Activated T-helper 9 cell treated with anti-CD3 and anti-CD28 coated beads, Interleukin-2, amount 50 U/mL, for 16 hours (primary cell): ENCODE data around the gene SH3RF2.
"Not testable (repeated sequence)": the region's sequence is repeated elsewhere in the genome, so short reads cannot be mapped to it uniquely, and the experiment has no call there.

Source experiments
- DNase-seq: peaks from one replicate; pipeline ENCODE4 v3.0.0-alpha.2; 2020; ENCODE audit warnings: low read depth

Gene SH3RF2

DNA sequence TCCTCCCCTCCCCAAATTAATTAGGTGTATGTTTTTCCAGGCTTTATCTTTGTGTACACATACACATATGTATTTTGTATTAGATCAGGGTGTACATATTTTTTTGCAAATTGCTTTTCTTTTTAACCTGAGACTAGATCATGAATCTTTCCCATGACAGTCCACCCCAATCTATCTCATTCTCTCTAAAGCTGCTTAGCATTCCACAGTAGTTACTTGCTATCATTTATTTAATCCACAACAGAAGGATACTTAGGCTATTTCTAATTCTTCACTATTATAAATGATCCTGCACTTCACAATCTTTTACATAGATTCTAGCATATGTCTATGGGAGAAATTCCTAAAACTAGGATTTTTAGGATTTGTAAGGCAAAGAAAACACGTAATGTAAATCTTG lies 43.9 kb downstream of the SH3RF2 start:
- DNase-seq = no peak

DNA sequence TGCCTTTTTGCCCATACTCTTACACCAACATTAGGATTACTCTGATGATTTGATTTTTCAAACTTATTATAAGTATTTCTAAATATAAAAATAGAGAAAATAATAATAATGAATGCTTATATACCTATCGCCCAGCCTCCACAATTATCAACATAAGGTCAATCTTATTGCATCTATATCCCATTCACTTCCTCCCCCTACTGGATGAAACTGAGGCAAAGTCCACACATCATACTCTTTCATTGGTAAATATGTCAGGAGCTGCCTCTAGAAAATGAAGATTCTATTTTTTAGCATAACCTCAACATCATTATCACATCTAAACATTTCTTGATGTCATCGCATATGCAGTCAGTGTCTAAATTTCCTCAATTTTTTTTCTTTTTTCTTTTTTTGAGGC lies 44.3 kb downstream of the SH3RF2 start:
- no peak for DNase-seq

- no peak for DNase-seq
Observed at GRCh38 chr5:145981589-145982571, 45.5 kb downstream of the SH3RF2 start.

GRCh38 chr5:145982572-145983318 lies 46.4 kb downstream of the SH3RF2 start:
- DNase-seq = no peak

DNA sequence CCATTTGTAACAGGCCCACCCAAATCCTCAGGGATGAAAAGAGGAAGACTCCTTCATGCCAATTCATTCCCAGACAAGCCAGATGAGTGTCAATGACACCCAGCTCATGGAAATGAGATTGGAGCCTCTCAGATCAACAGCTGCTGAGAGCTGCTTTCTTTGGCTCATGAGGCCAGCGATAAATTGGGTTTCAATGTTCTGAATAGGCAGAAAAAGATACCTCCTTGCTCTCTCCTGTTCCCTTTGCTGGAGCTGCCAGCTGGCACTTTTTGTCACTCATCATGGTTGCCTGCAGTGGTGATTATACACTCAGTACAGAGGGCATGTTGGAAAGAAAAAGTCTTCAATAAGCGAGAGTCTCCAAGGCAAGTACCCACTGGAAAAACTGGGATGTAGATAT lies 47.1 kb downstream of the SH3RF2 start:
- DNase-seq = no peak

GRCh38 chr5:145984072-145984471 lies 47.7 kb downstream of the SH3RF2 start:
- DNase-seq = no peak

- no peak for DNase-seq
Observed at GRCh38 chr5:145987856-145988255, 51.5 kb downstream of the SH3RF2 start.

GRCh38 chr5:145988993-145989392 lies 52.6 kb downstream of the SH3RF2 start:
- DNase-seq = no peak

- DNase-seq = no peak
Observed at GRCh38 chr5:145989428-145989827, 53.0 kb downstream of the SH3RF2 start.

DNA sequence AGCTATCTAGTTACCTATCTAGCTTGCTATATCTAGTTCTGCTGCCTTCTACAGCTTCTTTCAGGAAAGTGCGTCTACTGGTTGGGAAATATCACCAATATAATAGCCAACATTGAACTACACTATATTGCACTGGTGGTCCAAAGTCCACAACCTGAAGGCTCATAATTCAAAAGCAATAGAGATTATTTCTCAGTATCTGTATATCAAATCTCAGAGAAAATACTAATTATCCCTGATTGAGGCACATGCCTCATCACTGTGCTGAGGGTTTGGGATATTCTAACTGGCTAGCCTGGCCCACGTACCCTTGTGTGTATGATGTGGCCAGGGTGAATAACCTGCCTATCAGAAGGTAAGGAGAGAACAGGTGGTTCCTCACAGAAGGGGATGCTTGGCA lies 53.8 kb downstream of the SH3RF2 start:
- DNase-seq = no peak

- no peak for DNase-seq
Observed at GRCh38 chr5:145991044-145991575, 54.7 kb downstream of the SH3RF2 start.

DNA sequence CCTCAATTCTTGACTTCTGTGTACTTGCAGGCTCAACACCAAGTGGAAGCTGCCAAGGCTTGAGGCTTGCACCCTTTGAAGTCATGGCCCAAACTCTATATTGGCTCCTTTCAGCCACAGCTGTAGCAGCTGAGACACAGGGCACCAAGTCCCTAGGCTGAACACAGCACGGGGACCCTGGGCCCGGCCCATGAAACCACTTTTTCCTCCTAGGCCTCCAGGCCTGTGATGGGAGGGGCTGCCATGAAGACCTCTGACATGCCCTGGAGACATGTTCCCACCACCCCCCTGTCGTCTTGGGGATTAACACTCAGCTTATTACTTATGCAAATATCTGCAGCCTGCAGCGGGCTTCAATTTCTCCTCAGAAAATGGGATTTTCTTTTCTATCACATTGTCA lies 57.2 kb downstream of the SH3RF2 start:
- not testable (repeated sequence) for DNase-seq

DNA sequence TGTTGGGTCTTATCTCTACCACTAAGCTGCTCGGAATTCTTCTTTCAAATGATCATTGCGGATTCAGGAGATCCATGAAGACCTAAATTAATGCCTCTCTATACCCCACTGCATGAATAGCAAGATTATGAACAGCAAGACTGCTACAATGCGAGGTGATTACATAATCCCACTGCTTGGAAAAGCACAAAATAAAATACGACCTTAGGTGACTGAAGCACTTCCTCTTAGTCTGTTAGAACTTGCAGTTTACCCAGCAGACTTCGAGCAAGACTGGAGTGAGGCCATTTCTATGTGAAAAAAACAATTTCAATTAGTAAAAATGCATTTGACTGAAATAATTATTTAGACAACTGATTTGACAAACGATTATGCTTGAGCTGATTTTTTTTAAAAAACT lies 59.8 kb downstream of the SH3RF2 start:
- DNase-seq = no peak

- no peak for DNase-seq
Observed at GRCh38 chr5:145999208-145999607, 62.8 kb downstream of the SH3RF2 start.

DNA sequence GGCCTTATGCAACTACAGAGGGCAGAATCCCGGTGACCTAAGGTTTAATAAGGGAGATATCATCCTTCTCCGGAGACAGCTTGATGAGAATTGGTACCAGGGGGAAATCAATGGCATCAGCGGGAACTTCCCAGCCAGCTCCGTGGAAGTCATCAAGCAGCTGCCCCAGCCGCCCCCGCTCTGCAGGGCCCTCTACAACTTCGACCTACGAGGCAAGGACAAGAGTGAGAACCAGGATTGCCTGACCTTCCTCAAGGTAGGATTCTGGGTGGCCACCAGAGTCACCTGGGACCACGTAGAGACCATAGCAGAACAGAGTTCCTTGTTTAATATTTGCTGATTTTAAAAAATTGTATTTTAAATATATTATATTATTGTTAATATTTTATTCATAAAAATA lies 63.7 kb downstream of the SH3RF2 start:
- no peak for DNase-seq

DNA sequence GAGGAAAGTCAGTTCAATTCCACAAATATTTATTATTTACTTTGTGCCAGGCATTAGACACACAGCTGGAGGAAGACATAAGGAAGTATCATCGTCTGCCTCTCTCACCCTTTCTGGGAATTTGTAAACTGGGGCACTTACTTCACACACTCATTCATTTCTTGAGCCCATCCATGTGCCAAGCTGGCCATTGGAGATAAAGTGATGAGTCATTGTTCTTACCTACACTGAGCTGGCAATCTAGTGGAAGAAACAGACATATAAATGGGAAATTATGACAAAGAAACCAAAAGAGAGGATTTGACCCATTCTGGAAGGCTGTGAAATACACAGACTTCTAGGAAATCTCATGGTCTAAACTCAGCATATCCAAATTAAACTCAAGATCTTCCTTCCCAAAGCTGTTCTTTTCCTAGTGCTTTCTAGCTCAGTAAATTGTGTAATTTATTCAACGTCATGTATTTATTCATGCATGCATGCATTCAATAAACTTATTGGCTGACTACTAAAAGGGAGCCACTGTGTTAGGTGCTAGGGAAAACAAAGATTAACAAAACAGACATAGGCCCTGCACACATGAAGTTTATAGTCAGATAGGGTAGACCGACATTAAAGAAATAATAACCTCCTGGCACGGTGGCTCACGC lies 65.3 kb downstream of the SH3RF2 start:
- no peak for DNase-seq

DNA sequence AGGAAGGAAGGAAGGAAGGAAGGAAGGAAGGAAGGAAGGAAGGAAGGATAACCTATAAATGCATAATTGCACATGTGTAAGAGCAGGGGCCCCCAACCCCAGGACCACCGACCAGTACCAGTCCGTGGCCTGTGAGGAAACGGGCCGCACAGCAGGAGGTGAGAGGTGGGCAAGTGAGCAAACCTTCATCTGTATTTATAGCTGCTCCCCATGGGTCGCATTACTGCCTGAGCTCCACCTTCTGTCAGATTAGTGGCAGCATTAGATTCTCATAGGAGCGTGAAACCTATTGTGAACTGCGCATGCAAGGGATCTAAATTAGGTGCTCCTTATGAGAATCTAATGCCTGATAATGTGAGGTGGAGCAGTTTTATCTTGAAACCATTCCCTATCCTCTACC lies 66.1 kb downstream of the SH3RF2 start:
- no peak for DNase-seq

DNA sequence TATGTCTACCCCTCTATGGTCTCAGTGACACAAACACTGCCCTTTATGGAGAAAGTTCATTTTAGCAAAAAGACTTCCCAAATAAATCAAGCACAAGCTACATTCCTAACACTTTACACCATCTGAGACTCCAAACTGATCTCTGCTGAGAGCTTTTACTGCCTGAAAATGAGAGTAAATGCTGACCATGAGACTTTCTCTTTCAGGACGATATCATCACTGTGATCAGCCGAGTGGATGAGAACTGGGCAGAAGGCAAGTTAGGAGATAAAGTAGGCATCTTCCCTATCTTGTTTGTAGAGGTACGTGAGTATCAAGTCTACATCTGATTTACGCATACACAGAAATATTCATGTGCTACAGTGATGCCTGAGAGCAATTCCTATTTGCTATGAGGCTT lies 67.5 kb downstream of the SH3RF2 start:
- no peak for DNase-seq

- DNase-seq = no peak
Observed at GRCh38 chr5:146005264-146005663, 68.9 kb downstream of the SH3RF2 start.

- no peak for DNase-seq
Observed at GRCh38 chr5:146005723-146006122, 69.3 kb downstream of the SH3RF2 start.

DNA sequence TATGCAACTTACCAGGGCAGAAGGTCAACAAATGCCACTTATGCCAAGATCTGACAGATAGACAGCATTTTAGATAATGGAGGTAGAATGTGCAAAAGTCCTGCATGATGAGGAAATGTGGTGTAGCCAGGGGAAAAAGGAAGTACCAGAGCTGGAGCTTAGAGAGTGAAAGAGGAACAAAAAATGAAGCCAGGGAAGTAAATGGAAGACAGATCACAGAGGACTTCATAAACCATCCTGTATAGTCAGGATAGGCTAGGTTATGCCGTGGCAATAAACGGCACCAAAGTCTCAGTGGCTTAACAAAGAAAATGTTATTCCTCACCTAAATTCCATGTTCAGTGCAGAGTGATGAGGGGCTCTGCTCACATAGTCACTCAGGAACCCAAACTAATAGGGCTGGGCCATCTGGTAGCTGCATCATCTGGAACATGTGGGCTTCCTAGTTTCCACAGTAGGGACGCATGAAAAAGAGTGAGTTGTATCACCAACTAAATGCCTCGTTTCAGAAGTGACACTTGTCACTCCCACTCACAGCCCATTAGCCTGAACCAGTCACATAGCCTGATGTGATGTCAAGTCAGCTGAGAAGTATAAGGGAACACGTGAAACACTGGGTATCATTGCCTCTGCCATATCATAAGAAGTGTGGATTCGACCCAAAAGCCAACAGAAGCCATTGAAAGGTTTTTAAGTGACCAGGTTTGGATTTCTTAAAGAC lies 70.3 kb downstream of the SH3RF2 start:
- DNase-seq = no peak

GRCh38 chr5:146007270-146007669 lies 70.9 kb downstream of the SH3RF2 start:
- DNase-seq = no peak
